ENCODE measurements around the gene PPP6R3.

The PPP6R3 gene

DNA sequence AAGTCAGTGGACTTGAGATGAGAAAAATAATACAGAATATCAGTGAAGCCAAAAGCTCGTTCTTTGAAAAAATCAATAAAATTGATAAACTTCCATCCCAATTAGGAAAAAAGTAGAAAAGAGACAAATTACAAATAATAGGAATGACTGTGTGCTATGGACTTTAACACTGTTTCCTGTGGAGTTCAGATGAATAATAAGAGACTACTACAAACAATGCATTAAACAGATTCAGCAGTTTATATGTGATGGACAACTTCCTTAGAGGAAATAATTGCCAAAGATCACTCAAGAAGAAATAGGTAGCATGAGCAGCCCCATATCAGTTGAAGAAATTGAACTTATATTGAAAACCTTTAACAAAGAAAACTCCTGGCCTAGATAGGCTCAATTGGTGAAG is 99.7 kb downstream of the PPP6R3 start:
- DNase-seq (ENCODE audit: low read depth in 2 of 2): no peak

- DNase-seq (ENCODE audit: low read depth in 2 of 2): no peak
These were observed 102.9 kb downstream of the PPP6R3 start for GRCh38 chr11:68563454-68563853.

DNA sequence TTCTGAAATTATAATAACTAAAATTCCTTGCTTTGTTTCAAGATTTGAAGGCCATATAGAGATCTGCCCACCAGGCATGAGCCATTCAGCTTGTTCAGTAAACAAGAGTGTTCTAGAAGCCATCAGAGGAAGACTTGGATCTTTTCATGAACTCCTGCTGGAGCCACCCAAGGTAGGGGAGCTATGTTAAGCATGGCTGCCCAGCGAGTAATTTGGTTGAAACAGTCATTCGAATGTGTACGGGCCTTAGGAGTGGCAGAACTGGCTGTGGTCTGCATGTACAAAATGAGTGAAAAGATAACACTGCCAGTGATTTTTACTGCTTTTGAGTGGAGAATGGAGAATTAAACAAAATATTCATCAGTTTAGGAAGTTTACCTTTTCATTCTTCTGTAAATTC is 103.7 kb downstream of the PPP6R3 start:
- DNase-seq (ENCODE audit: low read depth in 2 of 2): no peak

GRCh38 chr11:68565768-68566167 is 105.2 kb downstream of the PPP6R3 start:
- no peak for DNase-seq (ENCODE audit: low read depth in 2 of 2)

DNA sequence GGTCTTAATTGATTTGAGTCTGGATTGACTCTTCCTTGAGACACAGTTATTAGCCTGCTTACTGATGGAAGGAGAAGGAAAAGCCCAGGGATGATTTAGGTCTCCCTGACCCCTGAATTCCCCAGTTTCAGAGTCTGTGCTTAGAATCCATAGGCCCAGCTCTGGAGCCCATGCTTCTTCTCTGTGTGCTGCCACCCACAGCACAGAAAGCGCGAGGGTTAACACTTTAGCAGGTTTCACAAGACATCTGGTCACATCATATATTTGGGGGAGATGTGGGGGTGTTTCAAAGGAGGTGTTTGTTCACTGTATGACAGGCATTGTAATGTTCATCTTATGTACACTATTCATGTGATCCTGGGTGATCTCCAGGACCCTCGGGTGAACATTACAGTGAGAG is 107.0 kb downstream of the PPP6R3 start:
- DNase-seq (ENCODE audit: low read depth in 2 of 2): no peak

DNA sequence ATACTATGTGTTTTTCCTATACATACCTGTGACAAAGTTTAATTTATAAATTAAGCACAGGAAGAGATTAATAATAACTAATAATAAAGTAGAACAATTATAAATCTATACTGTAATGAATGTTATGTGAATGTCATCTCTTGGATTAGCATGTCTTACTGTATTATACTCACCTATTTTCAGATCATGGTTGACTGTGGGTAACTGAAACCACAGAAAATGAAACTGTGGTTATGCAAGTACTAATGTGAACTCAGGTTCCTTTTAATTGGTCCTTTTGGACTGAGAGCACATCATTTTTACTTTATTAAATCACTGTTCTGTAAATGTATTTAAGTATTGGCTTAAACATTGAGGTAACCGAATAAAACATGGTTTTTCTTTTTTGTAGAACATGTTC is 108.8 kb downstream of the PPP6R3 start:
- DNase-seq (ENCODE audit: low read depth in 2 of 2): no peak

DNA sequence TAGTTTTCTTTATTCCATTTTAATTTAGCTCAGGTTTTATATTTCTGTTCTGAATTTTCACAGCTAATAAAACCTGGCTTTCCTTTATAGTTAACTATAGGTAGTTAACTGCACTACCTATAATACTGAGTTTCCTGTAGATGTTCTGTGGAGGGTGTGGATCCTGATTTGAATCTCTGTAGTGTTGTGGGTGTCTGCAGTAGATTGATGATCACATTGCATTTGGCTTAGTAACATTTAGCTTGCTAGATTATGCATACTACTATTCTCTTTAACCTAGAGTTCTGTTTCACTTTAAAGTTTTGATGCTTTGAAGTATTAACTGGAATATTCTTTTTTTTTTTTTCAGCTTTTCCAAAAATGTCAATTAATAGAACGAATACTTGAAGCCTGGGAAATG is 110.1 kb downstream of the PPP6R3 start:
- DNase-seq (ENCODE audit: low read depth in 2 of 2): no peak

GRCh38 chr11:68574308-68574707 is 113.8 kb downstream of the PPP6R3 start:
- no peak for DNase-seq (ENCODE audit: low read depth in 2 of 2)

GRCh38 chr11:68575025-68575665 is 114.6 kb downstream of the PPP6R3 start:
- no peak for DNase-seq (ENCODE audit: low read depth in 2 of 2)

DNA sequence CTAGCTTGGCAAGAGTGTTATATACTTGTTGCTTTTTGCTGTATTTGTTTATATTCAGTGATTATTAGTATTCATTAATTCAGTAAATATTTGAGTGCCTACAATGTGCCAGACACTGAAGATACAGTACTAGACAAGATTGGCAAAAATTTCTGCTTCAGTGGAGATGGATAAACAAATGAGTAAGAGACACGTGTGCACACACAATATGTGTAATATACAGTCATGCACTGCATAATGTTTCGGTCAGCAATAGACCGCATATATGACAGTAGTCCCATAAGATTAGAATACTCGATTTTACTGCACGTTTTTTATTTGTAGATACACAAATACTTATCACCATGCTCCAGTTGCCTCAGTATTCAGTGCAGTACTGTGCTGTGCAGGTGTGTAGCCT is 118.9 kb downstream of the PPP6R3 start:
- no peak for DNase-seq (ENCODE audit: low read depth in 2 of 2)

DNA sequence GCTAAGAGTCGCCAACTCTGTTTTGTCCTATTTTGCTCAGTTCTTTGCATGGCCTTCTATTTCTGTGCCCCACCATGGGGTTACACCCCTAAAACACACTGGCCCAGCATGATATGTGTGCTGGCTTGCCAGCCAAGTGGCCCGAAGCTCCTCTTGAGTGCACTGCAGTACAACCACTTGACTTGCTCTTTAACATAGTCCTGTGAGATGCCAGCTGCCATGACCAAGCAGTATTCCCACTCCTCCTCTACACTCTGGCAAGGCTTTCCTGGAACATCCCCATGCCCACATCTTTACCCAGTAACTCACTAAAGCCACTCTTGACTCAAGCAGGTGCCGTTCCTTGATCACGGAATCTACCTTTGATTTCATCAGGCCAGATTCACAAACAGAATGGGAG is 120.9 kb downstream of the PPP6R3 start:
- DNase-seq (ENCODE audit: low read depth in 2 of 2): no peak

DNA sequence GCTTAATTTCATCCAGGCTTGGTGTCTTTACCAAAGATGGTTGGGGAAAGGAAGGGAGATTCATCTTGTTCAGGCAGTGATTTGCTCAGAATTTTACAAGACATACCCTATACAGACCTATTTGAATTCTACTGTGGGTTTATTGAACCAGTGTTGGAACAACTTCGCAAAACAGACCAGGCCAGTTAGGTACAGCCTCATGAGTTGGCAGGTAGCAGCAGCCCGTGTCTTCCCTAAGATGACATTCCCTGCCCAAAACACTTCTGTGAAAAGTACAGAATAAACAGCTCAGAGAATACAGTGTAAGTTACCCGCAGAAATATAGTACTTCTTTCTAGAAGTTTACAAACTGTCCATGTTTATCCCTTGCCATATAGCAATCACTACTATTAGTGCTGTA is 121.3 kb downstream of the PPP6R3 start:
- no peak for DNase-seq (ENCODE audit: low read depth in 2 of 2)

DNA sequence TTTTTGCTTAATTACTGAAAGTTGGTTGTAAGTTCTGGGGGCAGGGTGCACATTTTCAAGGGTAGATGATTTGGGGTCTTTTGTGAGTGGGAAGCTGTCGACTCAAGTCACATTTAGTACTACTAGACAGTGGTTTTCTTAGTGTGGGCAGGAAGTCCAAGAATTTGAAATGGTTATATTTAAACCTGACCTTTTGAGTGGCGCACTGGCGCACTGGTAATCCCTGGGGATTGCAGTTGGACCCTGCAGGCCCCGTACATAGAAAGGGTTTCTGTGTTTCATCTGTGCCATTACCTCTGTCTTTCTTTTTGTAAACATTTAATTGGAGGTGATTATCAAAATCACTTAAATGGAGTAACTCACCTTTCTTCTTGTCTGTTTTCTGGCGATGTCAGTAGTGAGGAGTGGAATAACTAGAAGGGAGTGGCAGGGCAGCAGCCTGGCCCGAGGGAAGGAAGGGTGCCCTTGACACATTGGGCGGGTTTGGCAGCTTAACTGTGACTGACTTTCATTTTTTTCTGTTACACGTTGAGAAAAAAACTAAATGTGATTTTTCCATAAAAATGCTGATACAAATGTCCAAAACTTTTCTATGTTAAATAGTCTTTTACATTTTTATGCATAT is 122.0 kb downstream of the PPP6R3 start:
- DNase-seq (ENCODE audit: low read depth in 2 of 2): no peak

DNA sequence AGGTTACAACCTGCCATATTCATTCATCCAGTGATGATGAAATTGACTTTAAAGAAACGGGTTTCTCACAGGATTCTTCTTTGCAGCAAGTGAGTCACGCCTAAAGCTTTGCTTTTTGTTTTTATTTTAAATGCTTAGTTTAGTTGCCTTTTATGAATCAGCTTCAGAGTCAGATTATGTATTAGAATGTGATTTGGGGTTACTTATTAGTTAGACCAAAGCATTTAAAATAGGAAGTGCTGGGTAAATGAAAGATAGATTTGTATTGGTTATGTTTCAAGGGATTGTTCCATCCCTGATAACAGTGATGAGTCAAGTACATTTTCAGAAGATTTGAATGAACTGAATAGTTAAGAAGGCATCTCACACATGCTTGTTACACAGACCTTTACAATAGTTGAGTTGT is 122.5 kb downstream of the PPP6R3 start:
- DNase-seq (ENCODE audit: low read depth in 2 of 2): no peak

GRCh38 chr11:68584097-68584496 is 123.5 kb downstream of the PPP6R3 start:
- DNase-seq (ENCODE audit: low read depth in 2 of 2): peak; percentile 8 to 19

GRCh38 chr11:68584991-68585524 is 124.5 kb downstream of the PPP6R3 start:
- no peak for DNase-seq (ENCODE audit: low read depth in 2 of 2)

- DNase-seq (ENCODE audit: low read depth in 2 of 2): no peak
These were observed 129.1 kb downstream of the PPP6R3 start for GRCh38 chr11:68589547-68590216.

- DNase-seq (ENCODE audit: low read depth in 2 of 2): no peak
These were observed 131.2 kb downstream of the PPP6R3 start for GRCh38 chr11:68591719-68592118.

DNA sequence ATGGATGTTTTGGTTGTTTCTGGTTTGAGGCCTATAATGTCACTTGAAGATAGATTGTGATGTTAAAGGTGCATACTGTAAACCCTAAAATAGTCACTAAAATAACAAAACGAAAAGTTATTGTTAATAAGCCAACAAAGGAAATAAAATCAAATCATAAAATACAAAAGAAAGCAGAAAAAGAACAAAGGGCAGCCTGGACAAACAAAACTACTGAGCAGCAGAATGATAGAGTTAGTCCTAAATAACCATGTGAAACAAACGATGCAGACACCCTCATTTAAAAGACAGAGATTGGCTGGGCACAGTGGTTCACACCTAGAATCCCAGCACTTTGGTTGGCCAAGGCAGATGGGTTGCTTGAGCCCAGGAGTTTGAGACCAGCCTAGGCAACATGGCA is 132.9 kb downstream of the PPP6R3 start:
- DNase-seq (ENCODE audit: low read depth in 2 of 2): no peak

- DNase-seq (ENCODE audit: low read depth in 2 of 2): no peak
These were observed 133.6 kb downstream of the PPP6R3 start for GRCh38 chr11:68594123-68594522.

DNA sequence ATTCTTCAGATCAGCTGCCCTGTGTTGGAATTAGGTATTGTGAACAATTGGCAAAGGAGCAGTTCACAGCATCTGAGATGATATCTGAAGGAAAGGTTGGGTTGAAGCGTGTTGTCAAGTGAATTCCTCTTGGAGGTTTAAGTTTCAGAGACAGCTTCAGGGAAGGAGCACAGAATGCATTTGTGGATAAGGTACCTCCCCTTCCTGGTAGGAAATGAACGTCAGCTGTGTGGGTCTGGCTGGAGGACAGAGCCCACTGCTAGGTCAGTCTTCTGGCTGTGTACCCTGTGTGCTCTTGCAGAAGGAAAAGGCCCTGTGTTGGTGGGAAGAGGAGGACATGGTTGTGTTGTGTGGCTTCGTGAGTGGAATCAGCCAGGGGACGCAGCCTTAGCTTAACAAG is 135.7 kb downstream of the PPP6R3 start:
- no peak for DNase-seq (ENCODE audit: low read depth in 2 of 2)

- DNase-seq (ENCODE audit: low read depth in 2 of 2): no peak
These were observed 138.5 kb downstream of the PPP6R3 start for GRCh38 chr11:68598816-68599653.
